ENCODE data around the gene LORICRIN. TPM values are rescaled to one million over a fixed set of nuclear protein-coding genes. Genes with fewer than 3 reads are reported as not detected.

Gene LORICRIN
- total RNA-seq, 1 experiment from 2014 or later: not detected

DNA sequence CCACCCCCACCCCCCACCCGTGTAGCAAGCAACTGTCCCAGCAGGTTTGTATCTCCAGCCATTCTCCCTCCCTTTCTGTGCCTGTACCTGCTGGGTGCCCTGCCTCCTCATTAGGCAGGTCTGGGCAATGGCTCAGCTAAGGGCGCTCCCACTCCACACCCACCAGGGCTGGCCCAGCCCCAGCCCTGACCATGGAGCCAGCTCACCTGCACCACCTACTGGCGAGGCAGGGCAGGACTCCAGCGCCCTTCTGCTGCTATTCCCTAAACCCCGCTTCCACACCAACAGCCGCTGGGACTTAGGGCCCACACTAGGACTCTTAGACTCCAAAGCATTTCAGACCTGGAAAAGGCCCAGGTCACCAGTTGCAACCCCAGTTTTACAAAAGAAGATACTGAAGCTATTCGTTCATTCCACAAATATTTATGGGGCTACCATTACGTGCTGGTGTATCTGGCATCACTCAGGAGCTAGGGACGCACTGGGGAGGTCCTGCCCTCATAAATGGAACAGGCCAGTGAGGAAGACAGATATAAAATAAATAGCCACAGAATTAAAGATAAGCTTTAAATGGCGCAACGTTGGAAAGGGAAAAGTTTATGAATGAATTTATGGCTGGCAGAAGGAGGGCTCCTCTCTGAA is 29.3 kb downstream of the LORICRIN start:
- BruUV-seq (replicated peaks): no TSS peak

GRCh38 chr1:153291514-153291913 is 32.0 kb downstream of the LORICRIN start:
- ChIA-PET CTCF (no interaction called here), POLR2A (ENCODE audit: unreplicated experiment) (no interaction called here)
- H3K27ac ChIP-seq: no peak overlapping the region

More for the DNA sequence above, 29.3 kb downstream of the LORICRIN start:
- H3K27ac ChIP-seq: no peak overlapping the region
- no peaks in the 10 kb centered on the region for H3K36me3 ChIP-seq (ENCODE audit: low read depth)
- ChIA-PET CTCF (no interaction called here), POLR2A (ENCODE audit: unreplicated experiment) (no interaction called here)
- 0 out of 2 replicates have a peak, but pooled peaks cover 5% of the 10 kb centered on the region for H3K27me3 ChIP-seq (ENCODE audit: insufficient read depth, low read depth)
- no peak for TF ChIP-seq EZH2 (IDR thresholded peaks at IDR 0.05; ENCODE audit: low read depth)
- TF ChIP-seq, protein P1, sequence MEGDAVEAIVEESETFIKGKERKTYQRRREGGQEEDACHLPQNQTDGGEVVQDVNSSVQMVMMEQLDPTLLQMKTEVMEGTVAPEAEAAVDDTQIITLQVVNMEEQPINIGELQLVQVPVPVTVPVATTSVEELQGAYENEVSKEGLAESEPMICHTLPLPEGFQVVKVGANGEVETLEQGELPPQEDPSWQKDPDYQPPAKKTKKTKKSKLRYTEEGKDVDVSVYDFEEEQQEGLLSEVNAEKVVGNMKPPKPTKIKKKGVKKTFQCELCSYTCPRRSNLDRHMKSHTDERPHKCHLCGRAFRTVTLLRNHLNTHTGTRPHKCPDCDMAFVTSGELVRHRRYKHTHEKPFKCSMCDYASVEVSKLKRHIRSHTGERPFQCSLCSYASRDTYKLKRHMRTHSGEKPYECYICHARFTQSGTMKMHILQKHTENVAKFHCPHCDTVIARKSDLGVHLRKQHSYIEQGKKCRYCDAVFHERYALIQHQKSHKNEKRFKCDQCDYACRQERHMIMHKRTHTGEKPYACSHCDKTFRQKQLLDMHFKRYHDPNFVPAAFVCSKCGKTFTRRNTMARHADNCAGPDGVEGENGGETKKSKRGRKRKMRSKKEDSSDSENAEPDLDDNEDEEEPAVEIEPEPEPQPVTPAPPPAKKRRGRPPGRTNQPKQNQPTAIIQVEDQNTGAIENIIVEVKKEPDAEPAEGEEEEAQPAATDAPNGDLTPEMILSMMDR (conservative IDR thresholded peaks at IDR 0.05): peak; percentile 61
- no peak overlapping the region for H3K4me2 ChIP-seq
- 0 out of 2 replicates have a peak, but pooled peaks cover 6% of the 10 kb centered on the region for H3K4me1 ChIP-seq (replicated peaks; ENCODE audit: insufficient read depth)
- no peaks in the 10 kb centered on the region for H4K20me1 ChIP-seq (ENCODE audit: insufficient read depth)
- H2AFZ ChIP-seq: no peak overlapping the region
- no peaks in the 10 kb centered on the region for H3F3A ChIP-seq (ENCODE audit: insufficient read depth, low read depth)
- H3K4me3 ChIP-seq: no peak overlapping the region
- H3K79me2 ChIP-seq (ENCODE audit: low read depth): no peaks in the 10 kb centered on the region
- peak in 1 of 2 experiments; percentile 33 for DNase-seq
- H3K9me3 ChIP-seq (ENCODE audit: insufficient read depth, low read depth): no peaks in the 10 kb centered on the region
- intact Hi-C loops (cut with micrococcal nuclease; ENCODE audit: unreplicated experiment): no loop called here
- no peaks in the 10 kb centered on the region; the same call in 1 of the 2 replicates for H3K9me2 ChIP-seq (ENCODE audit: insufficient read depth)

DNA sequence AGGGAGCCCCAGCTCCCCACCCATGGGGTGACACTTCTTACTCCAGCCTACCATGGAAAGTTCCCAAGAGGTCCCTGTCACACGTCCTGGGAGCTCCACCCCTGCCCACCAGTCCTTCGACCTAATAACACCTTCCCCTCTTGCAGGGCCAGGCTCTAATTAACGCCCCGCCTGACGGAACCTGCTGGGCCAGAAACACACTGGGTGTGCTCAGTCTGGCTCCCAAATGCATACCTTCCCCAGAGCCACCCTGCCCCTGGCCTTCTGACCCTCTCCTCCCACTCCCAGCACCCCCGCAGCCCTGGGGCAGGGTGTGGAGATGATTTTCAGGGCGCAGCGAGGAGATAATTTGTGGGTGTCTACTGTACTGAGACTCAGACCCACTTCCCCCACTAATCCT is 32.7 kb downstream of the LORICRIN start:
- ChIA-PET CTCF (no interaction called here), POLR2A (ENCODE audit: unreplicated experiment) (no interaction called here)
- Histone ChIP-seq H3K27me3 (ENCODE audit: insufficient read depth, low read depth) (peaks cover 10% of the 10 kb centered on the region; the same call in 1 of the 2 replicates), H2AFZ (no peak overlapping the region), H3K79me2 (ENCODE audit: low read depth) (no peaks in the 10 kb centered on the region), H3K36me3 (ENCODE audit: low read depth) (no peaks in the 10 kb centered on the region), H3K4me1 (replicated peaks; ENCODE audit: insufficient read depth) (0 out of 2 replicates have a peak, but pooled peaks cover 6% of the 10 kb centered on the region), H3F3A (ENCODE audit: insufficient read depth, low read depth) (no peaks in the 10 kb centered on the region), H3K27ac (no peak overlapping the region), H3K4me3 (no peak overlapping the region), H4K20me1 (ENCODE audit: insufficient read depth) (no peaks in the 10 kb centered on the region), H3K9me2 (ENCODE audit: insufficient read depth) (no peaks in the 10 kb centered on the region), H3K9me3 (ENCODE audit: insufficient read depth, low read depth) (no peaks in the 10 kb centered on the region), H3K4me2 (peak overlapping the region; percentile 27; the same call in 1 of the 2 replicates)
- intact Hi-C loops (cut with micrococcal nuclease; ENCODE audit: unreplicated experiment): no loop called here
- TF ChIP-seq EZH2 (IDR thresholded peaks at IDR 0.05; ENCODE audit: low read depth): no peak
- TF ChIP-seq, protein P1 (conservative IDR thresholded peaks at IDR 0.05): no peak
- no TSS peak for BruUV-seq (replicated peaks)
- peak in 1 of 2 experiments; percentile 37 for DNase-seq

More at GRCh38 chr1:153291514-153291913, 32.0 kb downstream of the LORICRIN start:
- Histone ChIP-seq H3K4me3 (no peak overlapping the region), H3K36me3 (ENCODE audit: low read depth) (no peaks in the 10 kb centered on the region), H3F3A (ENCODE audit: insufficient read depth, low read depth) (no peaks in the 10 kb centered on the region), H4K20me1 (ENCODE audit: insufficient read depth) (no peaks in the 10 kb centered on the region), H3K9me2 (ENCODE audit: insufficient read depth) (no peaks in the 10 kb centered on the region), H3K9me3 (ENCODE audit: insufficient read depth, low read depth) (no peaks in the 10 kb centered on the region), H3K79me2 (ENCODE audit: low read depth) (no peaks in the 10 kb centered on the region), H3K4me2 (no peak overlapping the region), H2AFZ (no peak overlapping the region), H3K4me1 (replicated peaks; ENCODE audit: insufficient read depth) (0 out of 2 replicates have a peak, but pooled peaks cover 6% of the 10 kb centered on the region), H3K27me3 (ENCODE audit: insufficient read depth, low read depth) (peaks cover 7% of the 10 kb centered on the region; the same call in 1 of the 2 replicates)
- no peak for DNase-seq
- intact Hi-C loops (cut with micrococcal nuclease; ENCODE audit: unreplicated experiment): no loop called here
- TF ChIP-seq, protein P1 (conservative IDR thresholded peaks at IDR 0.05): no peak
- TF ChIP-seq EZH2 (IDR thresholded peaks at IDR 0.05; ENCODE audit: low read depth): no peak
- no TSS peak for BruUV-seq (replicated peaks)
